ENCODE measurements around the gene CELF2.

The CELF2 gene

GRCh38 chr10:11270135-11270857, 252.6 kb downstream of the CELF2 start:
- DNase-seq (ENCODE audit: low read depth in 2 of 2) = peak; percentile 61 to 64

- no peak for DNase-seq (ENCODE audit: low read depth in 2 of 2)
Observed at GRCh38 chr10:11270858-11271179, 253.1 kb downstream of the CELF2 start.

- peak; percentile 27 to 33 for DNase-seq (ENCODE audit: low read depth in 2 of 2)
Observed at GRCh38 chr10:11272915-11273389, 255.3 kb downstream of the CELF2 start.

GRCh38 chr10:11274452-11274851, 256.8 kb downstream of the CELF2 start:
- no peak for DNase-seq (ENCODE audit: low read depth in 2 of 2)

- no peak for DNase-seq (ENCODE audit: low read depth in 2 of 2)
Observed at GRCh38 chr10:11275651-11276050, 258.0 kb downstream of the CELF2 start.

- DNase-seq (ENCODE audit: low read depth in 2 of 2) = no peak
Observed at GRCh38 chr10:11276449-11276990, 258.8 kb downstream of the CELF2 start.

- DNase-seq (ENCODE audit: low read depth in 2 of 2) = no peak
Observed at GRCh38 chr10:11279314-11279713, 261.6 kb downstream of the CELF2 start.

GRCh38 chr10:11280187-11280932, 262.7 kb downstream of the CELF2 start:
- no peak for DNase-seq (ENCODE audit: low read depth in 2 of 2)

- DNase-seq (ENCODE audit: low read depth in 2 of 2) = no peak
Observed at GRCh38 chr10:11282156-11282555, 264.5 kb downstream of the CELF2 start.

GRCh38 chr10:11282661-11283060, 265.0 kb downstream of the CELF2 start:
- no peak for DNase-seq (ENCODE audit: low read depth in 2 of 2)

GRCh38 chr10:11284291-11285085, 266.8 kb downstream of the CELF2 start:
- no peak for DNase-seq (ENCODE audit: low read depth in 2 of 2)

GRCh38 chr10:11285171-11285570, 267.5 kb downstream of the CELF2 start:
- no peak for DNase-seq (ENCODE audit: low read depth in 2 of 2)

- no peak for DNase-seq (ENCODE audit: low read depth in 2 of 2)
Observed at GRCh38 chr10:11286261-11286852, 268.7 kb downstream of the CELF2 start.

GRCh38 chr10:11288302-11288701, 270.6 kb downstream of the CELF2 start:
- no peak for DNase-seq (ENCODE audit: low read depth in 2 of 2)

- DNase-seq (ENCODE audit: low read depth in 2 of 2) = no peak
Observed at GRCh38 chr10:11290156-11290890, 272.7 kb downstream of the CELF2 start.

GRCh38 chr10:11292576-11293302, 275.1 kb downstream of the CELF2 start:
- no peak for DNase-seq (ENCODE audit: low read depth in 2 of 2)

- no peak for DNase-seq (ENCODE audit: low read depth in 2 of 2)
Observed at GRCh38 chr10:11293332-11293731, 275.7 kb downstream of the CELF2 start.

- no peak for DNase-seq (ENCODE audit: low read depth in 2 of 2)
Observed at GRCh38 chr10:11294831-11295450, 277.3 kb downstream of the CELF2 start.

- no peak for DNase-seq (ENCODE audit: low read depth in 2 of 2)
Observed at GRCh38 chr10:11295492-11295891, 277.8 kb downstream of the CELF2 start.

GRCh38 chr10:11297136-11297535, 279.5 kb downstream of the CELF2 start:
- no peak for DNase-seq (ENCODE audit: low read depth in 2 of 2)
